NB4 (cell line): ENCODE results near the gene POC1A.

Source experiments
- DNase-seq: peaks from one replicate; pipeline ENCODE4 v3.0.0; 2010; ENCODE audit warnings: low read depth
- H3K4me3 ChIP-seq: one replicate; pipeline ENCODE4 v1.5.1; 2011; ENCODE audit warnings: mild to moderate bottlenecking, low read depth, low read length, moderate library complexity
- MYC ChIP-seq: IDR thresholded peaks from 2 replicates; pipeline ENCODE4 v1.6.1; 2011; ENCODE audit warnings: low read depth, low read length
- POLR2A ChIP-seq: IDR thresholded peaks from 2 replicates; pipeline ENCODE4 v1.6.1; 2011; ENCODE audit warnings: mild to moderate bottlenecking; ENCODE audit not compliant: insufficient read length; ENCODE audit errors: extremely low read depth
- TF ChIP-seq, protein P1 (sequence below): IDR thresholded peaks from one replicate; pipeline ENCODE4 v1.5.1; 2012; ENCODE audit warnings: low read depth, low read length
- TF ChIP-seq, protein P2 (sequence below): IDR thresholded peaks from 2 replicates; pipeline ENCODE4 v1.6.1; 2011; ENCODE audit warnings: low read depth, low read length

POC1A gene

DNA sequence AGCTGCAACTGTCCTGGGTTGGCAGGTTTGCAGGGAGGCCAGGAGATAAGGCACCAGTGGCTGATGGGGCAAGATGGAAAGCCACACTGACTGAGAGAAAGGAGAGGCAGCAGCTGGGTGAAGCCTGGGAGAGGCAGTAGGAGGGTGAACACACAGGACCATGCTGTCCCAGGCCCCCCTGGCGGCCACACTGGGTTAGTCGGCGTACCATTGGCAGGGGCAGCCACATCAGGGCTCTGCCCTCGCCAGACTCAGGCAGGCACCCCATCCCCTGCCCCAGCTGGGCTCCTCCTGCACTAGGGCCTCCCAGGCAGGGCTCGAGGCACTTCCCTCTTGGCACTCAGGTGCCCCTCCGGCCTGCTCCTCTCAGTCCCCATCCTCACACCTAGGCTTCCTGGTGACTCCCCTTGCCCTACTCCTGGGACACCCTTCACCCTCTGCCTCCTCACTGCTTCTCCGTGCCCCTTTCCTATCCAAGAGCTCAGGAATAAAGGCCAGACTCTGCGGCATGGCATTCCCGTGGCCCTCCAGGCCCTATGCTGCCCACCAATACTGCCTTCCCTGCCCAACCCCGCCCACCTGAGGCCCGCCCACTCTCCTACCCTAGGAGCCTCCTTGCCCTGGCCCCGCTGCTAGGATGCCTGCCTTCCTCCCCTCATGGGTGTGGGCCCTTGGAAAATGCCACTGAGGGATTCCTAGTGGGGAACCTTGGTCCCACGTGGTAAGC is 69.1 kb downstream of the POC1A start:
- TF ChIP-seq POLR2A (no peak), MYC (no peak)
- TF ChIP-seq, protein P1, sequence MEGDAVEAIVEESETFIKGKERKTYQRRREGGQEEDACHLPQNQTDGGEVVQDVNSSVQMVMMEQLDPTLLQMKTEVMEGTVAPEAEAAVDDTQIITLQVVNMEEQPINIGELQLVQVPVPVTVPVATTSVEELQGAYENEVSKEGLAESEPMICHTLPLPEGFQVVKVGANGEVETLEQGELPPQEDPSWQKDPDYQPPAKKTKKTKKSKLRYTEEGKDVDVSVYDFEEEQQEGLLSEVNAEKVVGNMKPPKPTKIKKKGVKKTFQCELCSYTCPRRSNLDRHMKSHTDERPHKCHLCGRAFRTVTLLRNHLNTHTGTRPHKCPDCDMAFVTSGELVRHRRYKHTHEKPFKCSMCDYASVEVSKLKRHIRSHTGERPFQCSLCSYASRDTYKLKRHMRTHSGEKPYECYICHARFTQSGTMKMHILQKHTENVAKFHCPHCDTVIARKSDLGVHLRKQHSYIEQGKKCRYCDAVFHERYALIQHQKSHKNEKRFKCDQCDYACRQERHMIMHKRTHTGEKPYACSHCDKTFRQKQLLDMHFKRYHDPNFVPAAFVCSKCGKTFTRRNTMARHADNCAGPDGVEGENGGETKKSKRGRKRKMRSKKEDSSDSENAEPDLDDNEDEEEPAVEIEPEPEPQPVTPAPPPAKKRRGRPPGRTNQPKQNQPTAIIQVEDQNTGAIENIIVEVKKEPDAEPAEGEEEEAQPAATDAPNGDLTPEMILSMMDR, result no peak
- TF ChIP-seq, protein P2, sequence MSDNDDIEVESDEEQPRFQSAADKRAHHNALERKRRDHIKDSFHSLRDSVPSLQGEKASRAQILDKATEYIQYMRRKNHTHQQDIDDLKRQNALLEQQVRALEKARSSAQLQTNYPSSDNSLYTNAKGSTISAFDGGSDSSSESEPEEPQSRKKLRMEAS, result no peak
- H3K4me3 ChIP-seq, result no peak overlapping the region
- DNase-seq, result no peak

DNA sequence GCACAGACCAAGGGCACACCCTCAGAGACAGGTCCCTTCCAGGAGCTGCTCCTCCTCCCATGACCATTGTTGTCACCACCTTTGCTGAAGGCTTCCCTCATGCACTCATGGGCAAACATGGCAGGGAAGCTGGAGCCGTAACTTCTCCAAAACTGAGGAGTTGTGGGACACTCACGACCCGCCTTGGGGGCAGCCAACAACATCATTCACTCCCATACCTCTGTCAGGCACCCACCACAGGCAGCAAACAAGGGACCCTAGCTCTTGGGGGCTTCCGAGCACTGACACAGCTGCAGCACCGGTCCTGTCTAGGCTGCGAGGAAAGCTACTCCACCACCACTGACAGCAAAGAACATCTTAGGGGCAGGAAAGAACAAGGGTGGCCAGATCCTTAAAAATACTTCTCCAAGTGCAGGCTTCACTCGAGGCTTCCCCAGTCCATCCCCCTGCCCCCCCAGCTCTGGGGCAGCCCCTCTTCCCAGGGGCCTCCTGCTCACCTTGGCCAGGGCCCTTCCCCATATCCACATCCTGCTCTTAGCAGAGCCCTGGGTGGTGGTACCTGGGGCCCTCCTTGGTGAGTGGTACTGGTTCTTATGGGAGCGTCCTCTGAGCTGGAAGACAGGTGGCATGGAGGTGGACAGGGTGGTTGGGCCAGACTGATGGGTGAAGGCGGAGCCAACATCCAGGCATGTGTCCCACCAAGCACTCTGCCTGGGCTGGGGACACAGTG is 69.8 kb downstream of the POC1A start:
- DNase-seq, result no peak
- H3K4me3 ChIP-seq, result no peak overlapping the region
- no peak for TF ChIP-seq POLR2A
- TF ChIP-seq, protein P2, result no peak
- TF ChIP-seq, protein P1, result no peak
- no peak for TF ChIP-seq MYC

DNA sequence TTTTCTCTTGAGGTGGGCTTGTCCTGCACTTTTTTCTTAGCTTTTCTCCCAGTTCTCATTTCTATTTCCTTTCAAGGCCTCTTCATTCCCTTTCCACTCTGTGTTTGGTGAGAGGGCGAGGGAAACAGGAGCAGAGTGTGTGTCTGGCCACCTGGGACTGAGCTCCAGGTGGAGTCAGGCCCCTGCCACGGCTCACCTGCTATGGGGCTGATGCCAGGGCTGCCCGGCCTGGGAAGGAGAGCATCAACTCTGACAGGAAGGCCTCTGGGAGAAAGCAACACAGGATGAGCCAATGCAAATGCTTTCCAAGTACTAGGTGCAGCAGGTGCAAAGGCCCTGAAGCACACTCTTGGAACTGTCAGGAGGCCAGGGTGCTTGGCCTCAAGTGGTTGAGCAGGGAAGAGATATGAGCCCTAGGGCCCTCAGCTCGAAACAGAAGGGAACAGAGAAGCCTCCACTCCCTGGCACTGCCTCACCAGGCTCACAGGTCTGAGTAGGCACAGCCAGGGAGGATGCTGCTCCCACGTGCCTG is 70.6 kb downstream of the POC1A start:
- no peak for DNase-seq
- no peak for TF ChIP-seq MYC
- TF ChIP-seq, protein P2, result no peak
- TF ChIP-seq, protein P1, result no peak
- TF ChIP-seq POLR2A, result no peak

DNA sequence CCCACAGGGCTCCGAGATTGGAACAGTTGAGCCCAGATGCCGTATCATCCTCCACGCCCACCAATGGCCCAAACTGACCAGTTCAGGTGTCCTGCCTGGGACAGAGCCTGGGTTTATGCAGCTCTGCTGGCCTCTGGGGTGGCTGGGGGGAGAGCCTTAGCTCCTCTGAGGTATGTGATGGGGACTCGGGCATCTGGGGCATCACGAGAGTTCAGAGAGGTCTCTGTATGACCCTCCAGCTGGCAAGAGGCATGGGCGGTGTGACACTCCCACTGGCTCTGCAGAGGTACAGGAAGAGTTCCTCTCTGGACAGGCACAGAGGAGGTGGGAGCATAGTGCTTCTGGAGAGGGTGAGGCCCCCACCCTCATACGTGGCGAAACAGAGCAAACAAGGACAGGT is 71.3 kb downstream of the POC1A start:
- no peak for DNase-seq

More for the DNA sequence above, 70.6 kb downstream of the POC1A start:
- H3K4me3 ChIP-seq, result no peak overlapping the region

GRCh38 chr3:52080830-52081719 is 73.1 kb downstream of the POC1A start:
- no peak for DNase-seq
- H3K4me3 ChIP-seq, result no peak overlapping the region
- TF ChIP-seq, protein P2, result no peak
- TF ChIP-seq, protein P1, result no peak
- TF ChIP-seq MYC, result no peak
- TF ChIP-seq POLR2A, result no peak

More for the DNA sequence above, 71.3 kb downstream of the POC1A start:
- H3K4me3 ChIP-seq, result no peak overlapping the region
- TF ChIP-seq POLR2A (no peak), MYC (no peak)
- TF ChIP-seq, protein P1, result no peak
- TF ChIP-seq, protein P2, result no peak
